Adrenal gland (tissue), 12 donors: Measurements from ENCODE around the gene ENOPH1. TPM values are rescaled to one million over a fixed set of nuclear protein-coding genes. Genes with fewer than 3 reads are reported as not detected.

ENCODE experiments used
- DNase-seq, 7 donors: peaks; one replicate each; pipeline ENCODE4 v3.0.0-alpha.2; 2019 to 2020
- H3K27ac ChIP-seq, 5 donors: fragments of 200-600 bp; sonication (generic) in 4 of 5; 1 replicate in 3 of 5; 2 replicates in 2 of 5; pipeline versions ENCODE4 v1.5.1 to v1.8.0; 2016 to 2020; ENCODE audit warnings: mild to moderate bottlenecking in 1 of 5
- H3K27me3 ChIP-seq: fragments of 200-600 bp; 2 replicates; pipeline ENCODE4 v1.8.0; 2021
- H3K36me3 ChIP-seq, 2 donors: fragments of 200-600 bp; replicated peaks in 1 of 2; 1 replicate in 1 of 2; 2 replicates in 1 of 2; pipeline versions ENCODE4 v1.5.1 to v1.8.0; 2018 to 2022
- H3K4me1 ChIP-seq, 2 donors: fragments of 200-600 bp; replicated peaks in 1 of 2; 1 replicate in 1 of 2; 2 replicates in 1 of 2; pipeline versions ENCODE4 v1.5.1 to v1.8.0; 2018 to 2021
- H3K4me3 ChIP-seq, 4 donors: fragments of 200-600 bp; sonication (generic) in 3 of 4; one replicate each; pipeline ENCODE4 v1.5.1; 2016 to 2018
- H3K9me3 ChIP-seq, 3 donors: fragments of 200-600 bp; sonication (generic) in 1 of 3; replicated peaks in 1 of 3; 1 replicate in 2 of 3; 2 replicates in 1 of 3; pipeline versions ENCODE4 v1.5.1 to v1.8.0; 2016 to 2021
- POLR2A ChIP-seq, 2 donors: fragments of 450-650 bp; IDR thresholded peaks; one replicate each; pipeline ENCODE4 v1.6.1; 2017; ENCODE audit warnings: antibody characterized with exemption in 2 of 2, mild to moderate bottlenecking in 2 of 2, moderate library complexity in 1 of 2
- WGBS, 4 donors: extraction: QIAGEN DNeasy Blood & Tissue Kit in 2 of 4; methylation state at CpG; one replicate each; pipeline versions ENCODE4 v1.1.5 to v1.1.7; 2013 to 2017; 5-methylcytosine and 5-hydroxymethylcytosine counted together
- intact Hi-C, 2 donors: fragments of 100-400 bp; cut with DNase I; formaldehyde crosslinking; loops; one replicate each; pipeline versions ENCODE4 v1.14.1 to v1.15.0; 2022 to 2023
- polyA plus RNA-seq, 3 donors: library from polyadenylated mRNA; stranded (reverse); fragments of 200-250 nt in 2 of 3; fragments of 350-450 nt in 1 of 3; fragmentation: Illumina TruSeq in 1 of 3; extraction: RNeasy Lipid Tissue Mini Kit (QIAGEN cat#74804) in 1 of 3; gene quantifications; one replicate each; pipeline ENCODE4 v1.2.3, GENCODE V29; 2013 to 2014
- total RNA-seq, 9 donors: library from RNA; depleted of rRNA in 4 of 9; stranded (reverse); fragments of >200 nt in 4 of 9; fragments of 120-200 nt in 1 of 9; fragmentation: NEBNext Ultra II Directional in 1 of 9; extraction: Animal tissue kit (Norgen Biotek cat#: 25700) in 1 of 9; gene quantifications; one replicate each; pipeline versions ENCODE4 v1.1.0 to v1.2.4, GENCODE V29; 2013 to 2023
- TF ChIP-seq, protein P1 (sequence below), 6 experiments: fragments of 450-650 bp in 4 of 6; fragments of 200-600 bp in 2 of 6; sonication (generic) in 1 of 6; IDR thresholded peaks; 1 replicate in 5 of 6; 2 replicates in 1 of 6; pipeline versions ENCODE4 v1.5.1 to v1.8.0; 2016 to 2021; ENCODE audit warnings: antibody characterized with exemption in 6 of 6, mild to moderate bottlenecking in 2 of 6, moderate library complexity in 1 of 6
- donor health status: healthy with polysubstance abuse.
- donor health status: Bipolar disorder and iron deficiency.
- donor health status: DM: yes; HTN: yes; CAD: no.
- donor health status: DM: no; HTN: no; CAD: no.
- donor health status: DM: no; HTN: no; CAD: no.
- donor health status: DM: yes; HTN: yes; CAD: no.

ENOPH1 gene
- total and polyA plus RNA-seq, 12 donors, result 22.7 to 65.7 (median 35.0) TPM

DNA sequence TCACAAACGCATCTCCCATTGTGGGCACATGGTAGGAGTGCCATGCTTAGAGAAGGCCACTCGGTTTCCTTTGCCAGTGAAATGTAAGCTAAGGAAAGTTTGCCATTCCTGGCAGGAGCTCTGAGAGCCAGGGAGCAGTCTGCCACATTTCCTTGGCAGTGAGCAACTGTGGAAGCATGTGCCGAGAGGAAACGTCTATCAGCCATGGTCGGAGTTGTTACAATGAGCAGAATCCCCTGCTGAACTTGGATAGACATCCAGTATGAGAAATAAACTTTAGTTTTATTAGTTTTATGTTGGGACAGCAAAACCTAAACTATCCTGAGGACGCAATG is 51.1 kb downstream of the ENOPH1 start:
- no peaks in the 10 kb centered on the region for H3K27me3 ChIP-seq
- no peak overlapping the region for H3K4me3 ChIP-seq
- intact Hi-C loops, result no loop called here
- 86 to 92% (median 90%) methylated on average over 6 of the region's 6 CpGs for WGBS, 4 donors
- no peaks in the 10 kb centered on the region for H3K9me3 ChIP-seq
- no peaks in the 10 kb centered on the region for H3K4me1 ChIP-seq
- no peak for DNase-seq
- TF ChIP-seq, protein P1, sequence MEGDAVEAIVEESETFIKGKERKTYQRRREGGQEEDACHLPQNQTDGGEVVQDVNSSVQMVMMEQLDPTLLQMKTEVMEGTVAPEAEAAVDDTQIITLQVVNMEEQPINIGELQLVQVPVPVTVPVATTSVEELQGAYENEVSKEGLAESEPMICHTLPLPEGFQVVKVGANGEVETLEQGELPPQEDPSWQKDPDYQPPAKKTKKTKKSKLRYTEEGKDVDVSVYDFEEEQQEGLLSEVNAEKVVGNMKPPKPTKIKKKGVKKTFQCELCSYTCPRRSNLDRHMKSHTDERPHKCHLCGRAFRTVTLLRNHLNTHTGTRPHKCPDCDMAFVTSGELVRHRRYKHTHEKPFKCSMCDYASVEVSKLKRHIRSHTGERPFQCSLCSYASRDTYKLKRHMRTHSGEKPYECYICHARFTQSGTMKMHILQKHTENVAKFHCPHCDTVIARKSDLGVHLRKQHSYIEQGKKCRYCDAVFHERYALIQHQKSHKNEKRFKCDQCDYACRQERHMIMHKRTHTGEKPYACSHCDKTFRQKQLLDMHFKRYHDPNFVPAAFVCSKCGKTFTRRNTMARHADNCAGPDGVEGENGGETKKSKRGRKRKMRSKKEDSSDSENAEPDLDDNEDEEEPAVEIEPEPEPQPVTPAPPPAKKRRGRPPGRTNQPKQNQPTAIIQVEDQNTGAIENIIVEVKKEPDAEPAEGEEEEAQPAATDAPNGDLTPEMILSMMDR (IDR thresholded peaks at IDR 0.05), result no peak
- TF ChIP-seq POLR2A (IDR thresholded peaks at IDR 0.05), result no peak
- H3K36me3 ChIP-seq, result no peaks in the 10 kb centered on the region
- H3K27ac ChIP-seq, result no peak overlapping the region

DNA sequence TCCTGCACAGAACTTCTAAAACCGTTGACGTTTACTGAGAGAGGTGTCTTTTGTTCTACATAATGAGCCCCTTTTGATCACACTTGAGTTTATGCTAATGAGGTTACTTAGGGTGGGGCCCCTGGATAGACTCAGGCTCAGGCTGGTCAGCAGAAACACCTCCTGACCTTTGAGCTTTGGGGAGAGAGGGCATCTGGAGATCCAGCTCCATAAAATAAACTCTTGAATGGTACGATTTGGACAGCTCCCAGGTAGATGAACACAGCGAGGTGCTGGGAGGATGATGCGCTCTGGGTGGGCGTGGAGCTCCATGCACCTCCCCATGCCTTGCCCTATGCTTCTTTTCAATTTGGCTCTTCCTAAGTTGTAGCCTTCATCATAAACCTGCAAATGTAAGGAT is 52.0 kb downstream of the ENOPH1 start:
- no peaks in the 10 kb centered on the region for H3K4me1 ChIP-seq
- no peaks in the 10 kb centered on the region for H3K36me3 ChIP-seq
- 72 to 90% (median 85%) methylated on average over 6 of the region's 6 CpGs for WGBS, 4 donors
- H3K4me3 ChIP-seq, result no peak overlapping the region
- intact Hi-C loops, result no loop called here
- TF ChIP-seq, protein P1 (IDR thresholded peaks at IDR 0.05), result no peak
- no peak for TF ChIP-seq POLR2A (IDR thresholded peaks at IDR 0.05)
- H3K27ac ChIP-seq, result no peak overlapping the region
- no peak for DNase-seq
- no peaks in the 10 kb centered on the region for H3K27me3 ChIP-seq
- no peaks in the 10 kb centered on the region for H3K9me3 ChIP-seq

DNA sequence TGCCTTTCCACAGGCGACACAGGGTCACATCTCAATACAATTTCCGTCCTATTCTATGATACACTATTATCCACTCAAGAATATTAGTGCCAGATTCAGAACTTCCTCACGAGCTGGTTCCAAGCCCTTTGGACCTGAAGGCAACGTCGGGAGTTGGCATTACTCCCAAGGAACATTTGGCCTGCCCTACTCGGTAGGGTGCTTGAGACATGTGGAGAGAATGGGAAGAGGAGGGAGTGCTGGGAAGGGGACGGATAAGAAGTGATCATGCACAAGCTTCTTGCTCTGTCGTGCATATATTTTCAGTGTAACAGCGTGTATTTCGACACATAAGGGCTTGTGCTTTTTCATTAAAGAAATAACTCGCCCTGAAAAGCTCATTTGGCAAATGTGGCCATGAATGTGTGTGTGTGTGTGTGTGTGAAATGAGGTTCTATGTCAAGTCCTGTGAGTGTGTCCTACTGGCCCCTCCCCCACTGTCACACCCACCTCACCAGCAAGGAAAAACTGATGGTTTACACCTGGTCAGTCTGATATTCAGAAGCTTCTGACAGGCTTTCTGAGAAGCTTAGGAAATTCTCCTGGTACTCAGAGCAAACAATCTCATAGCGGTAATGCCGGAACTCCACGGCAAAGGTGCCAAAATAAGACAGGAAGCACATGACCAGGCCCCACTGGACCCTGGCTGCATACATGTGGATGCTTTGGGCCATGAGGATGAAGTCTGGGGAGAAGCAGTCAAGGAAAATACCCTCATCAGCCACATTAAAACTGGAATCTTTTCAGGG is 54.8 kb downstream of the ENOPH1 start:
- intact Hi-C loops, result no loop called here
- WGBS, 4 donors, result 86 to 94% (median 90%) methylated on average over 14 of the region's 14 CpGs
- H3K4me1 ChIP-seq, result no peaks in the 10 kb centered on the region
- no peaks in the 10 kb centered on the region for H3K9me3 ChIP-seq
- H3K4me3 ChIP-seq, result no peak overlapping the region
- no peak overlapping the region for H3K27ac ChIP-seq
- no peaks in the 10 kb centered on the region for H3K27me3 ChIP-seq
- DNase-seq, result no peak
- TF ChIP-seq POLR2A (IDR thresholded peaks at IDR 0.05), result no peak
- TF ChIP-seq, protein P1 (IDR thresholded peaks at IDR 0.05), result no peak
- no peaks in the 10 kb centered on the region for H3K36me3 ChIP-seq

DNA sequence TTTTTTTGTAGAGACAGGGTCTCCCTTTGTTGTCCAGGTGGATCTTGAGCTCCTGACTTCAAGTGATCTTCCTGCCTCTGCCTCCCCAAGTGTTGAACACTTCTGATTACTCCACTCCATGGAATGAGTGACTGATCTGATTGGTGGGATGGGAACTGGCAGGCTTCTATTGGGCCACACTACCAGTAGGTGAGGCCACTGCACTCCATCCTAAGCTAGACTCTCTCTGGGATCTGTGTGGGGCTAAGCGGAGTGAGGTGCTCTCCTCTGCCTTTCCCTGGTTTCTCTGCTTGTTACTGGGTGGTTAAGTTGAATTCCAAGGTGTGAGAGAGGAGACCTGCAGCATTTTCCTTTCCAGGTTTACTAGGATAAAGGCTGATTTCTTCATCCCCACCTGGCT is 58.7 kb downstream of the ENOPH1 start:
- no peak for DNase-seq
- H3K4me1 ChIP-seq, result no peaks in the 10 kb centered on the region
- WGBS, 4 donors, result 89 to 100% (median 100%) methylated on average over 1 of the region's 1 CpG

More for the DNA sequence above, 58.7 kb downstream of the ENOPH1 start:
- TF ChIP-seq, protein P1 (IDR thresholded peaks at IDR 0.05), result no peak
- no peak for TF ChIP-seq POLR2A (IDR thresholded peaks at IDR 0.05)
- intact Hi-C loops, result no loop called here
- no peaks in the 10 kb centered on the region for H3K27me3 ChIP-seq
- no peak overlapping the region for H3K27ac ChIP-seq
- no peak overlapping the region for H3K4me3 ChIP-seq
- H3K9me3 ChIP-seq, result no peaks in the 10 kb centered on the region
- H3K36me3 ChIP-seq, result no peaks in the 10 kb centered on the region
